IPS DF 6.9 (cell line): Measurements from ENCODE around the gene SNX30.

ENCODE experiments used
- DNase-seq: peaks from one replicate; pipeline ENCODE4 v3.0.0-alpha.2; 2013; ENCODE audit warnings: low read depth, low spot score
- H3K27ac ChIP-seq: one replicate; pipeline ENCODE4 v1.5.1; 2013; ENCODE audit warnings: low read length, control low read depth
- H3K27me3 ChIP-seq: 2 replicates; pipeline ENCODE4 v1.6.1; 2013; ENCODE audit warnings: mild to moderate bottlenecking, low read length; ENCODE audit not compliant: control insufficient read depth, insufficient read depth
- H3K36me3 ChIP-seq: 2 replicates; pipeline ENCODE4 v1.6.1; 2013; ENCODE audit warnings: low read length; ENCODE audit not compliant: control insufficient read depth, insufficient read depth
- H3K4me1 ChIP-seq: 2 replicates; pipeline ENCODE4 v1.6.1; 2013; ENCODE audit warnings: low read length; ENCODE audit not compliant: control insufficient read depth, insufficient read depth
- H3K4me3 ChIP-seq: 2 replicates; pipeline ENCODE4 v1.5.1; 2013; ENCODE audit warnings: mild to moderate bottlenecking, low read length
- H3K9me3 ChIP-seq: 2 replicates; pipeline ENCODE4 v1.6.1; 2013; ENCODE audit warnings: low read length, inconsistent platforms; ENCODE audit not compliant: control insufficient read depth, insufficient read depth
- WGBS: extraction: QIAGEN DNeasy Blood & Tissue Kit; methylation state at CpG from one replicate; pipeline ENCODE4 v1.1.7; 2013; ENCODE audit warnings: mixed read lengths, missing lambda C conversion rate; ENCODE audit not compliant: insufficient read length, insufficient coverage; 5-methylcytosine and 5-hydroxymethylcytosine counted together

Gene SNX30

DNA sequence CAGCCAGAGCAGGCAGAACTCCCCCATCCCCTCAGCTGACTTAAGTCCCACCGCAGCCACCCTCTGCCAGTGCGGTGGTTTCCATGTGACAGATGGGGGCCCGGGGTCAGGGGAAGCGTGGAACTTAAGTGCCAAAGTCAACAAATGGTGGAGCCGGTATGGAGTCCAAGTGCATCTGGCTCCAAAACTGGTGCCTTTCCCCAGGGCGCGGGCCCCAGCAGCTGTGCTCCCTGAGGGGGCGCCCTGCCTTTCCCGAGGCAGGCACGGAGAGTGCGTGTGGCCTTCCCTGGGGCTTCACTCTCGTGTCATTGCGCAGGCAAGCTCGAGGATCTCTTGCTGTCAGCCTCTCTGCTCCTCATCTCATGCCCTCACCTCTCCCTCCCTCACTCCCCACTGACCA lies 106.3 kb downstream of the SNX30 start:
- H3K9me3 ChIP-seq: no peaks in the 10 kb centered on the region
- no peak overlapping the region for H3K4me3 ChIP-seq
- H3K36me3 ChIP-seq: no peaks in the 10 kb centered on the region
- no peak for DNase-seq
- no peaks in the 10 kb centered on the region; the same call in 1 of the 2 replicates for H3K4me1 ChIP-seq
- H3K27ac ChIP-seq: no peak overlapping the region
- no CpG with 5 or more reads among the region's 14 CpGs for WGBS
- H3K27me3 ChIP-seq: no peaks in the 10 kb centered on the region

DNA sequence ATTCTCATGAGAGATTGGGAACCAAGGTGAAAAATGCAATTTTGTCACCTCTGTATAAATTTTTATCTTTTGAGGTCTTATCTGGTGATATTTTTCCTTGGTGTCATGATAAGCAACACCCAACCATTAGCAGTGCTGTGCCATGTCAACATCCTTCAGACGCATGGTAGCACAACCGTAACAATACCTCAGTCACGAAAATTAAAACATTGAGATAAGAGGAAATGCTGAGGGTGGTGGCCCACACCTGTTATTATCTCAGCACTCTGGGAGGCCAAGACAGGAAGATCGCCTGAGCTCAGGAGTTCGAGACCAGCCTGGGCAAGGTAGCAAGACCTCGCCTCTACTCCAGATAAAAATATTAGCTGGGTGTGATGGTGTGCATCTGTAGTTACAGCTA lies 107.4 kb downstream of the SNX30 start:
- no peak for DNase-seq
- Histone ChIP-seq H3K9me3 (no peaks in the 10 kb centered on the region), H3K4me3 (no peak overlapping the region), H3K27ac (no peak overlapping the region), H3K36me3 (no peaks in the 10 kb centered on the region), H3K4me1 (no peaks in the 10 kb centered on the region; the same call in 1 of the 2 replicates), H3K27me3 (no peaks in the 10 kb centered on the region)
- no CpG with 5 or more reads among the region's 6 CpGs for WGBS

DNA sequence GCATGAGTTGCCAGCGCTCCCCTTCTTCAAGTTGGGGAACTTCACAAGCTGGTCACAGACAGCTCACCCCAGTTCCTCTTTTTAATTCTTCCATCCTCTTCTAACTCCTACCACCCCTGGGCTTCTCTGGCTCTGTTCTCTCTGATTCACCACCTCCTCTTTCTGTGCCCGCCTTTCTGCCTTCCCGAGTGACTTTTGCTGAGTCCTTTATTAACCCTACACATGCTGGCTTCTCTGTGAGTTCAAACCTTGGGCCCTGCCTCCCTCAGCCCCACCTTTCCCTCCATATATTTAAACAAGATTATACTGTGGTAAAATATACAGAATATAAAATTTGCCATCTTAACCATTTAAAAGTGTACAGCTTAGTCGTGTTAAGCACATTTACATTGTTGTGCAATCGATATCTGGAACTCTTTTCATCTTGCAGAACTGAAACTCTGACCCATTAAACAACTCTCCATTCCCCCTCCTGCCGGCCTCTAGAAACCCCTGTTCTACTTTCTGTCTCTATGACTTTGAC lies 108.1 kb downstream of the SNX30 start:
- Histone ChIP-seq H3K4me3 (no peak overlapping the region), H3K27me3 (no peaks in the 10 kb centered on the region), H3K4me1 (no peaks in the 10 kb centered on the region; the same call in 1 of the 2 replicates), H3K27ac (no peak overlapping the region), H3K36me3 (no peaks in the 10 kb centered on the region), H3K9me3 (no peaks in the 10 kb centered on the region)
- no CpG with 5 or more reads among the region's 6 CpGs for WGBS
- no peak for DNase-seq

DNA sequence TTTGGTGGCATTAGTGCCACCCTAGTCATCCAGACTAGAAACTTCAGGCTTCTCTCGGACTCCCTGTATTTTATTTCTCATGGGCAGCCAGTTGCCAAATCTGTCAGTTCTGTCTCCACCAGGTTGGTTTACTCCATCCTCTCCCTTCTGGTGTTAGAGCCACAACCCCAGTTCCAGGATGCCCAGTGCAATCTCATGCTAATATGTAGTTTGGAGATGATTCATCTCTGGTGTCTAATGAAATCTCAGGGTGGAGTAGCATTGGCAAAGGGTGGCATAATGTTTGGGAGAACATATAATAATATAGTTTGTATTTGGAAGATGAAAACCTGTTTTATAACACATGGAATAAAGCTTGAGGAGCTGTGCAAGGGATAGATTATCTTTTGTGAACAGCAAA lies 109.9 kb downstream of the SNX30 start:
- no peaks in the 10 kb centered on the region; the same call in 1 of the 2 replicates for H3K4me1 ChIP-seq
- DNase-seq: no peak

DNA sequence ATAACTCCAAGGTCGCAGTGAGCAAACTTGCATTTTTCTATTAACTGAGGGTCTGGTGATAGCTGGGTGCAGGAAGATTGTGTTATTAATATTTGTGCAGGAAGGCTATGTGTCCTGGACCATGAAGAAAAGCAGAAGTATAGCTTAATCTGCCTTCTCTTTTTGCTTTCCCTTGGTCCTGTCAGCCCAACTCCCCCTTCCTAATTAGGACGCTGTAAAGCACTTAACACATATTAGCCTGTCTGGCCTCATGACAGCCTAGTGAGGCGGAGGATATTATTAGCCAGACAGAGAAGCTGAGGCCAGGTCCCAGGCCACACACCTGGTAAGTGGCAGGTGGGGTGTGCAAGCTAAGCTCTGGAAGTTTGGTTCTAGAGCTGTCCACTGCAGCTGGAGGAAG lies 110.6 kb downstream of the SNX30 start:
- WGBS: no CpG with 5 or more reads among the region's 3 CpGs
- Histone ChIP-seq H3K27me3 (no peaks in the 10 kb centered on the region), H3K9me3 (no peaks in the 10 kb centered on the region), H3K4me1 (no peaks in the 10 kb centered on the region; the same call in 1 of the 2 replicates), H3K36me3 (0 out of 2 replicates have a peak, but pooled peaks cover 4% of the 10 kb centered on the region), H3K27ac (no peak overlapping the region), H3K4me3 (no peak overlapping the region)
- no peak for DNase-seq

More for the DNA sequence above, 109.9 kb downstream of the SNX30 start:
- H3K4me3 ChIP-seq: no peak overlapping the region
- H3K36me3 ChIP-seq: 0 out of 2 replicates have a peak, but pooled peaks cover 4% of the 10 kb centered on the region
- H3K27me3 ChIP-seq: no peaks in the 10 kb centered on the region
- H3K27ac ChIP-seq: no peak overlapping the region
- no CpG with 5 or more reads among the region's 1 CpG for WGBS
- no peaks in the 10 kb centered on the region for H3K9me3 ChIP-seq

DNA sequence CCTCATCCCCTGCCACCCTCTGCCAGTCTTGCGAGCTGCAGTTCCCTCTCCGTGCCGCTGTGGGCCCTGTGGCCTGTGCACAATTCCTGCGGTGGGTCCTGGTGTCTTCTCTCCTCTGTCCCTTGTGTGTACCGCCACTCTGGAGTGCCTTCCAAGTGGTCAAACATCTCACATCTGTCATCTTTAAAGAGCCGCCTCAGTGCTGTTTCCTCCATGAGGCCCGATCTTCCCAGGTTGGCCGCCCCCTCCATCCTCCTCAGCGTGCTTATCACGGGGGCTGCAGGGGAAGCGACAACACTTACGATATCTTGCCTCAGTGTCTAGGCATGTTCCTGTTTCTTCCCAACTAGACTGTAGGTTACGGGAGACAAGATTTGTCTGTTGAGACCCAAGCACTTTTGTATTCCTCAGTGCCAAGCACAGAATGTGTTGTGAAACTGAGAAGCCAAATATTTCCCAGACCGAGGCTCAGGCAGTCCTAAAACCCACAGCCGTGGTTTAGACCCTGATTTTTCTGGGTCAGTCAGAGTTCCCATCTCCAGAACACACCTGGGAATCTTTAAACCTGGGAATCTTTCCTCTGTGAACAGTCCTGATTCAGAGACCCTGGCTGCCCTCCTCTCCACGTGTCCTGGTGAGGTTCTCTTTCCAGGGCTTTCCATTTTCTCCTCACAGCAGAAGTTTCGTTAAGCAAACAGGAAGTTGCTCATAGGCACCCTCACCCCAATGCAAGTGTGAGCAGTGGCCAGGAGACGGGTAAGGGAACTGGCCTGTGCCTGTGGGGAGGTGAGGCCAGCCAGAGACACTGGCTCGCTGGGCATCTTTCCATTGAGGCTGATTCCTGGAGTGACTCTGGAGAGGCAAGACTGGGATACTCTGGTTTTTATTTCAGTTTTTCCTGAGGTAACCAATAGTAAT lies 111.3 kb downstream of the SNX30 start:
- H3K36me3 ChIP-seq: 0 out of 2 replicates have a peak, but pooled peaks cover 4% of the 10 kb centered on the region
- H3K9me3 ChIP-seq: no peaks in the 10 kb centered on the region
- H3K27me3 ChIP-seq: no peaks in the 10 kb centered on the region
- no peak overlapping the region for H3K4me3 ChIP-seq
- H3K4me1 ChIP-seq: no peaks in the 10 kb centered on the region
- no CpG with 5 or more reads among the region's 19 CpGs for WGBS
- no peak for DNase-seq
- no peak overlapping the region for H3K27ac ChIP-seq

DNA sequence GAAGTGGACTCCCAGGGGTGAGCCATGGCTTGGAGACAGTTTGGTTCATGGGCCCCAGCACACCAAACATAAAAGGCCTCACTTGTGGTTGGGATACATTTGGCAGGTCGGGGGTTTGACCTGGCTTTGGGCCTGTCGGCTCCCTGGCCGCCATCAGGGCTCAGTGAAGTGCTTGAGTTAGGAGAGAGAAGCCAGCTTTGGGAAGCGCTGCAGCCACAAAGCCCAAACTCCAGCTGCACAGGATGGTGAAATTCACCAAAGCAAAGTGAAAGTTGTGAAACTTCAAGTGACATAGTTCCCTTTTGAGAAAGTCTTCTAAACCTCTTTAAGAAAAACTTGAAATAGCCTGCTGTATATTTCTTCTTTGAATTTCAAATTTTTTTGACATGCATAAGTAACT lies 112.7 kb downstream of the SNX30 start:
- no peaks in the 10 kb centered on the region for H3K9me3 ChIP-seq
- no peak overlapping the region for H3K4me3 ChIP-seq
- WGBS: no CpG with 5 or more reads among the region's 4 CpGs
- H3K27ac ChIP-seq: no peak overlapping the region
- H3K36me3 ChIP-seq: 0 out of 2 replicates have a peak, but pooled peaks cover 4% of the 10 kb centered on the region
- no peaks in the 10 kb centered on the region for H3K4me1 ChIP-seq
- DNase-seq: no peak
- H3K27me3 ChIP-seq: no peaks in the 10 kb centered on the region

DNA sequence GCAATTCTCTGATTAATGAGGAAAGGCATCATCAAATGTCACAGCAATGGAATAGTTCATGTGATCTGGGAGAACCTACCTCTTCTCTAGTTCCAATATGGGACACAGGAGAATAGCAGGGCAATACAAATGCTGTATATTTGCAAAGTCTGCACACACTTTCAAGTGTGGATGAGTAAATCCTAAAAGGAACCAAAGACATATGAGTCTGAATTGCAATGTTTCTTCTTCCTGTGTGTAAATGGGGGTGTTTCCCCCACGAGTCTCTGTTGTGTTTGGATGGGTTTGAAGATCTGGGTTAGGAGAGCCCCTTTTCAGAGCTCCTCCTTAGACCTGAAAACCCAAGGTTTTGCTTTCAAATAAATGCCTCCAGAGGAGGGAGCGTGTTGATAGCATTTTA lies 113.2 kb downstream of the SNX30 start:
- Histone ChIP-seq H3K4me1 (no peaks in the 10 kb centered on the region), H3K9me3 (no peaks in the 10 kb centered on the region), H3K36me3 (0 out of 2 replicates have a peak, but pooled peaks cover 4% of the 10 kb centered on the region), H3K27ac (no peak overlapping the region), H3K27me3 (no peaks in the 10 kb centered on the region), H3K4me3 (no peak overlapping the region)
- DNase-seq: no peak
- no CpG with 5 or more reads among the region's 2 CpGs for WGBS

DNA sequence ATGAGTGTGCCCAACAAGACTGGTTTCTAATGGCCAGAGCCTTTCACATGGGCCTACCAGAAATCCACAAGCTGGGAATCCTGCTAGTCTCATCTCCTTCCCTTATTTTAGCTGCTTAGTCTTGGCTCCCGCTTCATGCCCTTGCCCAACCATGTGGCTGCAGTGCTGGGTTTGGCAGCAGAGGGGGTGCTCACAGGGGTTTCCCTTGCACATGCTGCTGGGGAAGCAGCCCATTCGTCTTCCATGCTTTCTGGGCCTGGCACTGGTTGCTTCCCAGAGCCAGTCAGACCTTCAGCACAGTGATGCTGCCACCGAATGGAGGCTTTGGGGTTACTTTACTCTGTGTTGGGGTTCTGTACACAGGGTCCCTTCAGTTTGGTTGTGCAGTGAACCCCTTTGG lies 113.8 kb downstream of the SNX30 start:
- Histone ChIP-seq H3K9me3 (no peaks in the 10 kb centered on the region), H3K27me3 (no peaks in the 10 kb centered on the region), H3K4me3 (no peak overlapping the region), H3K4me1 (no peaks in the 10 kb centered on the region), H3K27ac (no peak overlapping the region), H3K36me3 (0 out of 2 replicates have a peak, but pooled peaks cover 4% of the 10 kb centered on the region)
- DNase-seq: no peak
- WGBS: no CpG with 5 or more reads among the region's 3 CpGs

DNA sequence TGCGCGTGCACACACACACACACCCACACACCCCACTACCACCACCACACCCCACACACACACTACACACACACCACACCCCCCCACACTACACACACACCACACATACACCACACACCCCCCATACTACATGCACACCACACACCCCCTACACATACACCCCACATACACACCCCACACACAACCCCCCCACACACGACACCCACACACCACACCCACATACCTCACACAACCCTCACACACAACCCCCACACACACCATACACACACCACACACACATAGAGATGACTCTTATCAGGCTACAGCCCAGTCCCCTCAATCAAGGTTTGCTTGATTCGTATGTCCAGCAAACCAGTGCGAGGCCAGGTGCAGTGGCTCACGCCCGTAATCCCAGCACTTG lies 114.4 kb downstream of the SNX30 start:
- 0 out of 2 replicates have a peak, but pooled peaks cover 4% of the 10 kb centered on the region for H3K36me3 ChIP-seq
- no peaks in the 10 kb centered on the region for H3K4me1 ChIP-seq
- no peak overlapping the region for H3K27ac ChIP-seq
- WGBS: 100% methylated on average over 1 of the region's 7 CpGs
- no peak for DNase-seq
- no peaks in the 10 kb centered on the region for H3K27me3 ChIP-seq
- no peak overlapping the region for H3K4me3 ChIP-seq
- no peaks in the 10 kb centered on the region for H3K9me3 ChIP-seq
